Measurements from ENCODE around the gene SYNPO2.
A peak's percentile ranks its signal among the peaks of the same experiment; 100 is the strongest.
"Not testable (repeated sequence)": the region's sequence is repeated elsewhere in the genome, so short reads cannot be mapped to it uniquely, and the experiment has no call there.

Gene SYNPO2, protein sequence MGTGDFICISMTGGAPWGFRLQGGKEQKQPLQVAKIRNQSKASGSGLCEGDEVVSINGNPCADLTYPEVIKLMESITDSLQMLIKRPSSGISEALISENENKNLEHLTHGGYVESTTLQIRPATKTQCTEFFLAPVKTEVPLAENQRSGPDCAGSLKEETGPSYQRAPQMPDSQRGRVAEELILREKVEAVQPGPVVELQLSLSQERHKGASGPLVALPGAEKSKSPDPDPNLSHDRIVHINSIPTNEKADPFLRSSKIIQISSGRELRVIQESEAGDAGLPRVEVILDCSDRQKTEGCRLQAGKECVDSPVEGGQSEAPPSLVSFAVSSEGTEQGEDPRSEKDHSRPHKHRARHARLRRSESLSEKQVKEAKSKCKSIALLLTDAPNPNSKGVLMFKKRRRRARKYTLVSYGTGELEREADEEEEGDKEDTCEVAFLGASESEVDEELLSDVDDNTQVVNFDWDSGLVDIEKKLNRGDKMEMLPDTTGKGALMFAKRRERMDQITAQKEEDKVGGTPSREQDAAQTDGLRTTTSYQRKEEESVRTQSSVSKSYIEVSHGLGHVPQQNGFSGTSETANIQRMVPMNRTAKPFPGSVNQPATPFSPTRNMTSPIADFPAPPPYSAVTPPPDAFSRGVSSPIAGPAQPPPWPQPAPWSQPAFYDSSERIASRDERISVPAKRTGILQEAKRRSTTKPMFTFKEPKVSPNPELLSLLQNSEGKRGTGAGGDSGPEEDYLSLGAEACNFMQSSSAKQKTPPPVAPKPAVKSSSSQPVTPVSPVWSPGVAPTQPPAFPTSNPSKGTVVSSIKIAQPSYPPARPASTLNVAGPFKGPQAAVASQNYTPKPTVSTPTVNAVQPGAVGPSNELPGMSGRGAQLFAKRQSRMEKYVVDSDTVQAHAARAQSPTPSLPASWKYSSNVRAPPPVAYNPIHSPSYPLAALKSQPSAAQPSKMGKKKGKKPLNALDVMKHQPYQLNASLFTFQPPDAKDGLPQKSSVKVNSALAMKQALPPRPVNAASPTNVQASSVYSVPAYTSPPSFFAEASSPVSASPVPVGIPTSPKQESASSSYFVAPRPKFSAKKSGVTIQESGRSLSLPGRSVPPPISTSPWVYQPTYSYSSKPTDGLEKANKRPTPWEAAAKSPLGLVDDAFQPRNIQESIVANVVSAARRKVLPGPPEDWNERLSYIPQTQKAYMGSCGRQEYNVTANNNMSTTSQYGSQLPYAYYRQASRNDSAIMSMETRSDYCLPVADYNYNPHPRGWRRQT

DNA sequence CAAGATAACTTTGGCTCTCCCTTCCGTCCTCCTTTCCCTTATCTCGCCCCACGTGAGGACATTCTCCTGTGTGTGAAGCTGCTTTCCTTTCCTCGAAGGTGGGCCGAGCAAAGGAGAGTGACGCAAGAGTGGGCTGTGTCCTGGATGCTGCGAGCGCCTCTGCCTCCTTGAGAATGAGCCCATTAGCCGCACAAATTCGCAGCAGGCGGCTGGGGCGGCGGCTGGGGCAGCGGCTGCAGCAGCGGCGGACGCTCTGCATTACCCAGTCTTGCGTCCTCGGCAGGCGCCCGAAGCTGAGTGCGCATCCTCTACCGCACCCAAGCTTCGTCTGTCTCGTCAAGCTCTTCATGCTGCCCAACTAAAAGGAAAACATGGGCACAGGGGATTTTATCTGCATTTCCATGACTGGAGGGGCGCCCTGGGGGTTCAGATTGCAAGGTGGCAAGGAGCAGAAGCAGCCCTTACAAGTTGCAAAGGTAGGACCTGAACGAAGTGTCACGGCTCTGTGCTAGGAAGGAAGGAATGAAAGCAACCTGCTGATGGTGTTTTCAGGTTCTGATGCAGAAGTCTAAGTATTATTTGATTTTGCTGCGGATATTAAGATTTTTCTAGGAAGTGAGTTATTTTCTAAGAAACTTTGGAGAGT is at the start of gene SYNPO2:
SYNPO2 (plus strand) TSS at position 189 of the 646 bp plus-strand sequence; CDS start at position 372, 183 bp downstream.
- peak; percentile 20 to 26 for DNase-seq

GRCh38 chr4:118839221-118839927 is 49.3 kb upstream of the SYNPO2 start:
- DNase-seq: no peak

DNA sequence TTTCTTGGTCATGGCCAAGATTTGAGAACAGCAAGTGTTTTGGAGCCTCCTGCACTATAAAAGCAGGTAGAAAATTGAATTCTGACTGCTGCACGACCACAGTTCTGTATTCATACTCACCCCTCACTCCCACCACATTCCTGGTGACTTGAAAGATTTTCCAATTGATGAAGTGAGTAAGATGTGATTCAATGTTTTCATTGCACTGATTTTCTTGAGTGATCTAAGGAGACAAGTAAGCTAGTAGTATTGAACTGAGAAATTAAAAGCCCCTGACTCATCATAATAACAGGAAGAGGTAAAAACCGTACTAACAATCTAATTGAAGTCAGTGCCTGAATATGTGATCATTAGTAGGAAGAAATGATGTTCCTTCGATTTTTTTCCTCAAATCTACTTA is 46.6 kb upstream of the SYNPO2 start:
- DNase-seq: no peak

DNA sequence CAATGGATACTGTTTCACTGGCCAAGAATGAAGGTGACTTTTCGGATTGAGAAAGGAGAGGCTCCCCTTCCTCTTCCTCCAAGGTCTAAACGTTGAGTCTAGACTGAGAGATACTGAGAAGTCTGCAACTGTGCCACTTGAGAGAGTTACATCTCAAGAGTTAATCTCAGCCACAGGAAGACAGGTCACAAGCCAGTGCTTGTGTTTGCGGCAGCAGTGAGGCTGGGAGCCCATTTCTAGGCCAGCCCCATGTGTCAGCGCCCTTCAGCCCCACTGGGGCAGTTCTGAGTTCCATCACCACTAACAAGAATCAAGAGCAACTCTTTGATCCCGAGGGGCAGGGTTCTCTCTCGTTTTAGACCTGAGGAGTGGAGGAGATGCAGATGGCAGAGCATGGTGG is 45.4 kb upstream of the SYNPO2 start:
- no peak for DNase-seq

DNA sequence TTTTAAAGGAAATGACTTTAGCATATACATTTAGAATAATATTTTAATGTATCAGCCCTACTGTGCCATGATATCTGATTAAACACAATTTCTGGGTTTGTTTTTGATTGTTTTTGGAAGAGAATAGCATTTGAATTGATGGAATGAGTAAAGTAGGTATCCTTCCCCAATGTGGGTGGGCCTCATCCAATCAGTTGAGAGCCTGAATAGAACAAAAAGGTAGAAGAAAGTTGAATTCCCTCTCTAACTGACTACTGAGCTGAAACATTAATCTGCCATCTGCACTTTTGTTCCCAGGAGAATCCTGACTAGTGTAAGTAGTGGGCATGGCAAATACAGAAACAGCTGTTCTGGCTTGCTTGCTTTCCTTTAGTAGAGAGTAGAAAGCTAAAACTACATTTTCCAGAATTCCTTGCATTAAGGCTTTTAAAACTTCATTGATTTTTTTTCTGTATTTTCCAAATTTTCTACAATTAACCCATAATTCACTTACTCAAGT is 43.1 kb upstream of the SYNPO2 start:
- DNase-seq: no peak

GRCh38 chr4:118846979-118847378 is 41.7 kb upstream of the SYNPO2 start:
- no peak for DNase-seq

- DNase-seq: no peak
These were observed 40.4 kb upstream of the SYNPO2 start for GRCh38 chr4:118848242-118848641.

- no peak for DNase-seq
These were observed 39.8 kb upstream of the SYNPO2 start for GRCh38 chr4:118848901-118849300.

- no peak for DNase-seq
These were observed 38.7 kb upstream of the SYNPO2 start for GRCh38 chr4:118849867-118850487.

DNA sequence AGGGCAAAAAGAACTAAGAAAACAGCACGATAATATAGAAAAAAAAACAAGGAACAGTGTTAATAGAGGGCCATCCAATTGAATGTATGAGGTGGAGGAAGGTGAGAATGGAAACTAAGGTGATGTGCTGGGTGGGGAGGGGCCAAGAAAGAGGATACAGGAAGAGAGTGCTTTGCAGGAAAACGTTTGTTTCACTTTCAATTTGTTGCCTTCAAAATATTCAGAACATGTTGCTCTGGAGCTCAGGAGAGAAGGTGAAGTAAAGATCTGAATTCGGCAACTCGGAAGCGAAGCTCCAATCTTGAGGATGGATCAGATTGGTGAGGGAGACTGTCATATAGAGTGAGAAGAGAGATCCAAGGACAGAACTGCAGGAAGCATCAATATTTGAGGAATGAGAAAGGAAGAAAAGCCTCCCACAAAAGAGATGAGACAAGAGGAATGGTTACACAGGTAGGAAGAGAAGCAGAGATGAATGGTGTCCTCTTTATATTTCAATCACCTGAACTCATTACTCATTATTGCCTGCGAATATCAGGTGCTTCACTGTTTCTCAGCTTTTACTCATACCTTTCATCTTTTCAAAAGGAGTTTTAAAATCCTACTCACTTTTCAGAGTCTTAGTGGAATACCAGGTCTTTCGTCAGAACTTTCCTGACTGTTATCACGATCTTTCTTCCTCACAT is 38.0 kb upstream of the SYNPO2 start:
- DNase-seq: no peak

DNA sequence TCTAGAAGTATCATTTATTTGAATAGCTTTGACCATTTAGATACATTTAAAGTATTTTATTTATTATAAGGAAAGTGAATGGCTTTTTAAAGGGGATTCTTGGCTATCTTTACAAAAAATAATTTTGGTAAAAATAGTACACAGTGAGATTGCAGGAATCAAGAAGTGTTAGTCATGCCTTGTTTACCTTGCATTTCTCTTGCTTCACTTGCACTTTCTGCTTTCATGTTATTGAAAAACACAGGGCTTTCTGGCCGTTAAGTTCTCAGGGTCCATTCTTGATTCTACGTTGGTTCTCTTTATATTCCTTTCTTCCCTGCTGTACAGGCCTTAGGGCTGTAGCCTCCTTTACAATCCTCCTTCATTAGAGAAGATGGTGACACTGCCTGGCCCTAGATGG is 30.9 kb upstream of the SYNPO2 start:
- no peak for DNase-seq

DNA sequence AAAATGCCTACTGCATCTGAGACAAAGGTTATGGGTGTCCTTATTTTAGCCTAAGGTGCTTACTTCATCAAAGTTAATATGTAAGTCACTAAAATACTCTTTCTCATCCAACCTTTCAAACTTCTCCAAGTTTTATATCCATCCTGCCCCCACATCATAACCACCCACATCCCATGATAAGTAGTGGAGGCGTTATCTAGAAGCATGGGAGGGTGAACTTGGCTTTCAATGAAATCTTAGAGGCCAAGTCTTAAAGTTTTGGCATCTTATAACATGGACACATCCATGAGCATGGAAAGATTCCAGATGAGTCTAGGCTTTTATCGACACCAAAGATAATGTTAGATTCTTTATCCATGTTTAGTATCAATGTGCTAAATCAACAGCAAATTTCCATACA is 29.9 kb upstream of the SYNPO2 start:
- DNase-seq: no peak

GRCh38 chr4:118865091-118865708 is 23.5 kb upstream of the SYNPO2 start:
- no peak for DNase-seq

DNA sequence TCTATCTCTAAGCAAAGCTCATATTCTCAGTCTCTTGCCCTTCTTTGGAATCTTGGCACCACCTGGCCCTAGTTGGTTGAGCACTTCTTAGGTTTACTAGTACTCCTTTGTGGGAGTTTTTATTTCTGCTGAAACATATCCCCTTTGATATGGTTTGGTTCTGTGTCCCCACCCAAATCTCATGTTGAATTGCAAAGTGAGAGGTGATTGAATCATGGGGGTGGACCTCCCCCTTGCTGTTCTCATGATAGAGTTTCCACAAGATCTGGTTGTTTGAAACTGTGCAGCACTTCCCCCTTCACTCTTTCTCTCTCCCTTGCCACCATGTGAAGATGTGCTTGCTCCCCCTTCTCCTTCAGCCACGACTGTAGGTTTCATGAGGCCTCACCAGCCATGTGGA is 22.2 kb upstream of the SYNPO2 start:
- no peak for DNase-seq

- no peak for DNase-seq
These were observed 21.2 kb upstream of the SYNPO2 start for GRCh38 chr4:118867311-118868067.

- no peak for DNase-seq
These were observed 18.8 kb upstream of the SYNPO2 start for GRCh38 chr4:118869808-118870342.

DNA sequence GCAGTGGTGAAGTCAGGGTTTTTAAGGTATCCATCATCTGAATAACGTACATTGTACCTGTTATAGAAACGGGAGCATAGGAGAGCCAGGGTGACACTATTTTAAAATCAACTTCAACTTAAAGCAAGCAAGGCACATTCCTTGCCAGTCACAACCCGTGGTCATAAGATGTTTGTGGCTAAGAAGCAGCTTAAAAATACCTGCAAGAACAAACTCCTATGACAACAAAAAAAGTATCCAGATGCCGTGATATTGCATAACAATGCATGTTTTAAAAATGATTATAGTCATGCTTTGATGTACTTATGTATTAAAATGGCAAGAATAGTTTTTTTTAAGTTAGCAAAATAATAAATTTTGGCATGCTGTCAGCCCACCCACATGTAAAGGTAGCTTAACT is 16.5 kb upstream of the SYNPO2 start:
- DNase-seq: no peak

DNA sequence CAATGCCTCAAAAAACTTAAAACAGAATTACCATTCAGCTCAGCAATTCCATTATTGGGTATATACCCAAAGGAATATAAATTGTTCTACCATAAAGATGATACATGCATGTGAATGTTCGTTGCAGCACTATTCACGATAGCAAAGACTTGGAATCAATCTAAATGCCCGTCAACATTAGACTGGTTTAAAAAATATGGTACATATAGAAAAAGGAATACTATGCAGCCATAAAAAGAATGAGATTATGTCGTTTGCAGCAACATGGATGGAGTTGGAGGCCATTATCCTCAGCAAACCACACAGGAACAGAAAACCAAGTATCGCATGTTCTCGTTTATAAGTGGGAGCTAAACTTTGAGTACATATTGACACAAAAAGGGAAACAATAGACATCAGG is 10.9 kb upstream of the SYNPO2 start:
- DNase-seq: no peak

DNA sequence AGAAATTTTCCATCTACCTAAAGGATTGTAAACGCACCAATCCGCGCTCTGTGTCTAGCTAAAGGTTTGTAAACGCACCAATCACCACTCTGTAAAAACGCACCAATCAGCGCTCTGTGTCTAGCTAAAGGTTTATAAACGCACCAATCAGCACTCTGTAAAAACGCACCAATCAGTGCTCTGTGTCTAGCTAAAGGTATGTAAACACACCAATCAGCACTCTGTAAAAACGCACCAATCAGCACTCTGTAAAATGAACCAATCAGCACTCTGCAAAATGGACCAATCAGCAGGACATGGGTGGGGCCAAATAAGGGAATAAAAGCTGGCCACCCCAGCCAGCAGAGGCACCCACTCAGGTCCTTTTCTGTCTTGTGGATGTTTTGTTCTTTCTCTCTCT is 10.1 kb upstream of the SYNPO2 start:
- not testable (repeated sequence) for DNase-seq

Data from stimulated activated CD4-positive, alpha-beta T cell treated with anti-CD3 and anti-CD28 coated beads, Interleukin-2, amount 100 ng/mL, for 48 hours (primary cell).